HUES48 (cell line): ENCODE measurements around the gene CALR3.
"Not testable (repeated sequence)": the region's sequence is repeated elsewhere in the genome, so short reads cannot be mapped to it uniquely, and the experiment has no call there.

Source experiments
- H3K27ac ChIP-seq: one replicate; pipeline ENCODE4 v1.7.0; 2013; ENCODE audit warnings: low read depth, low read length, inconsistent platforms
- H3K27me3 ChIP-seq: 2 replicates; pipeline ENCODE4 v1.6.1; 2013; ENCODE audit warnings: mild to moderate bottlenecking, low read length; ENCODE audit not compliant: control insufficient read depth, insufficient read depth
- H3K36me3 ChIP-seq: 2 replicates; pipeline ENCODE4 v1.6.1; 2013; ENCODE audit warnings: low read length; ENCODE audit not compliant: control insufficient read depth, insufficient read depth
- H3K4me1 ChIP-seq: 2 replicates; pipeline ENCODE4 v1.6.1; 2013; ENCODE audit warnings: mild to moderate bottlenecking, low read length; ENCODE audit not compliant: control insufficient read depth, insufficient read depth
- H3K4me3 ChIP-seq: 2 replicates; pipeline ENCODE4 v1.5.1; 2013; ENCODE audit warnings: mild to moderate bottlenecking, low read depth, low read length
- H3K9ac ChIP-seq: 2 replicates; pipeline ENCODE4 v1.6.1; 2013; ENCODE audit warnings: mild to moderate bottlenecking, low read depth, low read length, moderate library complexity
- H3K9me3 ChIP-seq: 2 replicates; pipeline ENCODE4 v1.6.1; 2013; ENCODE audit warnings: low read length; ENCODE audit not compliant: control insufficient read depth, insufficient read depth

The CALR3 gene

DNA sequence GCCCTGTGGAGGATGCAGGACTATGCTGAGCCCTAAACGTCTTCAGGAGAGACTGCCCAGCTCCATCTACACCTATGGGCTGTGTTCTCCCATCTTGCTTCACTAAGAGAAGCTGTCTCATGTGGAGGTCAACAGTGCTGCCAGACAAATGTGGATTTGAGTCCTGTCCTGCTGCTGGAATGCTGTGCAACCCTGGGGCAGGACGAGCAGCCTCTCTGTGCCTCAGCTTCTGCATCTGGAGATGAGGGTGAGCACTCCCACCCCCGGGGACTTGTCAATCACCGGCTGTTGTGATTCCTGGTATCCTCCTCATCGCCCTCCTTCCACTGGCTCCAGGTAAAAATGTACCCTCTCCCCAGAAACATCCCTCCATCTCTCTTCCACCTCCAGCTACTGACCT is 40.5 kb downstream of the CALR3 start:
- Histone ChIP-seq H3K27me3 (no peaks in the 10 kb centered on the region), H3K4me3 (no peak overlapping the region), H3K9ac (no peak overlapping the region), H3K9me3 (no peaks in the 10 kb centered on the region), H3K27ac (no peak overlapping the region), H3K4me1 (peaks cover 37% of the 10 kb centered on the region), H3K36me3 (no peaks in the 10 kb centered on the region)

DNA sequence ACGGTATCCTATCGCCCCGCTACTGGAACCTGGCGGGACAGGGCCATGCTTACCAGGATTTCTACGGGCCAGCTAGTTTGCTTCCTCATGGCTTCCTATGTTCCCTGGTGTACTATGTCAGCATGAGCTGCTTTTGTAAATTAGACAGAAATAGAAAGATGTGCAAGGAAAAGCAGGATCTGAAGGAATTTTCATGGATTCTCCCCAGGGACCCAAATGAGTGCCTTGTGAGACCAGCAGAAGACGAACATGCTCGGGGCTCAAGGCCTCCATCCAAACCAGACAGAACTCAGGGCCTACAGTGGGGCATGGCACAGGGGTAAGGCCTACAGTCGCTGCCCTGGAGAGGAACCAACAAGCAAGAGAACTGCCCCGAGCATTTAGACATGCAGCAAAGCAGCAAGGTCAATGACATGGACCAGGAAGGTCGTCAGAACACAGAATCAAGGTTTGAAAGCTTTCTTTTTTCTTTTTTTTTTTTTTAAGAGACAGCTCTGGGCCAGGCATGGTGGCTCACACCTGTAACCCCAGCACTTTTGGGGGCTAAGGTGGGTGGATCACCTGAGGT is 41.5 kb downstream of the CALR3 start:
- Histone ChIP-seq H3K36me3 (no peaks in the 10 kb centered on the region), H3K27ac (peak overlapping the region; percentile 7), H3K9me3 (no peaks in the 10 kb centered on the region), H3K4me1 (peaks cover 37% of the 10 kb centered on the region), H3K4me3 (no peak overlapping the region), H3K27me3 (no peaks in the 10 kb centered on the region), H3K9ac (no peak overlapping the region)

DNA sequence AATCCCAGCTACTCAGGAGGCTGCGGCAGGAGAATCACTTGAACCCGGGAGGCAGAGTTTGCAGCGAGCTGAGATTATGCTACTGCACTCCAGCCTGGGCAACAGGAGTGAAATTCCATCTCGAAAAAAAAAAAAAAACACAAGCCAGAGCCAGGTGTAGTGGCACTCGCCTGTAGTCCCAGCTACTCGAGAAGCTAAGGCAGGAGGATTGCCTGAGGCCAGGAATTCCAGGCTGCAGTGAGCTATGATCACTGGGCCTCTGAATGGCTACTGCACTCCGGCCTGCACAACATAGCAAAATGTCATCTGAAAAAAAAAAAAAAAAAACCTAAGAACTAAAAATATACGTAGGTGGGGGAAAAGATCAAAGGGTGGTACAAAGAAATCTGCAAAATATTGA is 43.6 kb downstream of the CALR3 start:
- peaks cover 17% of the 10 kb centered on the region for H3K4me1 ChIP-seq
- H3K9me3 ChIP-seq = no peaks in the 10 kb centered on the region
- H3K27me3 ChIP-seq = no peaks in the 10 kb centered on the region
- H3K27ac ChIP-seq = no peak overlapping the region
- H3K9ac ChIP-seq = no peak overlapping the region
- H3K4me3 ChIP-seq = no peak overlapping the region
- no peaks in the 10 kb centered on the region for H3K36me3 ChIP-seq

DNA sequence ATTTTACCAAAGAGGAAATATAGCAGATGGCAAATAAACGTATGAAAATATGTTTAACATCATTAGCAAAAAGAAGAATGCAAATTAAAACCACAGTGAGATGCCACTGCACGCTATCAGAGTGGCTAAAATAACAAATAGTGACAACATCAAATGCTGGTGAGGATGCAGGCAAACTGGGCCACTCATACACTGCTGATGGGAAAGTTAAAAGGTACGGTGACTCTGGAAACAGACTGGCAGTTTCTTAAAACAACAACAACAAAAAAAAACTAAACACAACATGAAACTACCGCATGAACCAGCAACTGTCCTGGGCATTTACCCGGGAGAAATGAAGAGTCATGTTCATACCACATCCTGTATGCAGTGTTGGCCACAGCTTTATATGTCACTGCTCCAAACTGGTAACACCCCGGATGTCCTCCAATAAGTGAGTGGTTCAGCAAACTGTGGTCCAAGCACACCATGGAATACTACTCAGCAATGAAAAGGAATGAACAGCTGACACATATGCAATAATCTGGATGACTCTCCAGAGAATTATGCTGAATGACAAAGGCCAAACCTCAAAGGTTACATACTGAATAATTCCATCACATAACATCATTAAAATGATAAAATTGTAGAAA is 46.5 kb downstream of the CALR3 start:
- H3K4me3 ChIP-seq = no peak overlapping the region
- no peaks in the 10 kb centered on the region for H3K27me3 ChIP-seq
- H3K9me3 ChIP-seq = no peaks in the 10 kb centered on the region
- no peak overlapping the region for H3K9ac ChIP-seq
- peaks cover 13% of the 10 kb centered on the region for H3K4me1 ChIP-seq
- H3K27ac ChIP-seq = no peak overlapping the region
- no peaks in the 10 kb centered on the region for H3K36me3 ChIP-seq

DNA sequence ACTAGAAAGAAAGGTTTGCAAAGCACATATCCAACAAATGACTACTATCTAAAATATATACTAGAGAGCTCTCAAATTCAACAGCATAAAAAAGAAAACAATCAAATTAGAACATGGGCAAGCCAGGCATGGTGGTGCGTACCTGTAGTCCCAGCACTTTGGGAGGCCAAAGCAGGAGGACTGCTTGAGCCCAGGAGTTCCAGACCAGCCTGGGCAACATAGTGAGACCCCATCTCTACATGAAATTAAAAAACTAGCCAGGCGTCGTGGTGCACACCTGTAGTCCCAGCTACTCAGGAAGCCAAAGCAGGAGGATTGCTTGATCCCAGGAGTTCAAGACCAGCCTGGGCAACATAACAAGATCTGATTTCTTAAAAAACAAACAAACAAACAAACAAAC is 47.1 kb downstream of the CALR3 start:
- not testable (repeated sequence) for H3K4me1 ChIP-seq, H3K27me3 ChIP-seq, H3K36me3 ChIP-seq, H3K9me3 ChIP-seq, H3K9ac ChIP-seq, H3K27ac ChIP-seq, H3K4me3 ChIP-seq

DNA sequence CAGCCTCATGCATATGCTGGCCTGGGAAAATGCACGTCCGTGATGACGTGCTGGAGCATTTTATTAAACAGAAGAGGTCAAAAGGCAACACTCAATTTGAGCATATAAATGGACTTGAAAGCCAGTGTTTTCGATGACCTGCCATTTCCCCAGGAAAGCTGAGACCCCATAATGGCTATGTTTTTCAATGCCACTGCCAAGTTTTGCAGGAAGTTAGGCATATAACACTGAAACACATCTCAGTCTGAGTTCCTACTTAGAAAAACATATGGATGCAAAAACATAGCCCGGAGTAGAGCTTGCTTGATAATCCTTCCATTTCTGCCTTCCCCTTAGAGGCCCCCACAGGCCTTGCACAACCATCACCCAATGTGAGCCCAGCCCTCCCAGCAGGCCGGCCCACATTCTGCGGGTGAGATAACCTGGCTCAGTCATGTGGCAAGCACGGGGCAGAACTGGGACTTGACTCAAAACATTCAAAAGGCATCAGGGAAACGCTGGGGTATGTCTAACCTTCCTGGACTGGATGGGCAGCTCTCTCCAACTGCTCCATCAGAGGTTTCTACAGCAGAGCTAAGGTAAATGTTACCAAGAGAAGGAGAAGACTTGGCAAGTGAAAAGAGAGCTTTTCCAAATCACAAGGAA is 49.1 kb downstream of the CALR3 start:
- Histone ChIP-seq H3K9ac (no peak overlapping the region), H3K36me3 (no peaks in the 10 kb centered on the region), H3K27me3 (no peaks in the 10 kb centered on the region), H3K27ac (no peak overlapping the region), H3K4me3 (no peak overlapping the region), H3K9me3 (no peaks in the 10 kb centered on the region), H3K4me1 (peaks cover 8% of the 10 kb centered on the region)

DNA sequence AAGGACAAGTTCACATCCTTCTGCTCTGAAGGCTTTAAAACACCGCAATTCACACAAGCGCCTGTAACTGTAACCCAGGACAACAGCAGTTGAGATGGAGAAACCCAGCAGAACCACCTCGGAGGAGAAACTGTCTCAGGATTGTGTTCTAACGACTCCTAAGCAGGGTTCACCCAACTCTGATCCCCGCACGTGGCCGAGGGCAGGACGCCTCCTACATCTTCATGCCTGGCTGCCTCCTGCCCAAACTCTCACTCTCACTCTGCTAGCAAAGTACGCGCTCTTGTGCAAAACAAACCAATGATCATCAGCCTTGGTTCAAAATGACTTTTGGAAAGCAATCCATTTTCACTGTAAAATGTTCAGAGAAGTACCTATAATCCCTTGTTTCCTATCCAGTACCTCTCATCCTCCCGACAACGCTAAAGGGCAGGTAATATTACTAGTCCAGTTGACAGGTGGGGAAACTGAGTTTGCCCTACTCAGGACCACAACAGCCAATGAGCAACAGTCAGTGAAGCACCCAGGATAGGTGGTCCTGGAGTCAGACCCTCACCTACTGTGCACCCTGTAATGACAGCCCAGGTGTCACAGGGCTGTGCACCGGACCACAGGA is 49.8 kb downstream of the CALR3 start:
- H3K4me1 ChIP-seq = peaks cover 8% of the 10 kb centered on the region

DNA sequence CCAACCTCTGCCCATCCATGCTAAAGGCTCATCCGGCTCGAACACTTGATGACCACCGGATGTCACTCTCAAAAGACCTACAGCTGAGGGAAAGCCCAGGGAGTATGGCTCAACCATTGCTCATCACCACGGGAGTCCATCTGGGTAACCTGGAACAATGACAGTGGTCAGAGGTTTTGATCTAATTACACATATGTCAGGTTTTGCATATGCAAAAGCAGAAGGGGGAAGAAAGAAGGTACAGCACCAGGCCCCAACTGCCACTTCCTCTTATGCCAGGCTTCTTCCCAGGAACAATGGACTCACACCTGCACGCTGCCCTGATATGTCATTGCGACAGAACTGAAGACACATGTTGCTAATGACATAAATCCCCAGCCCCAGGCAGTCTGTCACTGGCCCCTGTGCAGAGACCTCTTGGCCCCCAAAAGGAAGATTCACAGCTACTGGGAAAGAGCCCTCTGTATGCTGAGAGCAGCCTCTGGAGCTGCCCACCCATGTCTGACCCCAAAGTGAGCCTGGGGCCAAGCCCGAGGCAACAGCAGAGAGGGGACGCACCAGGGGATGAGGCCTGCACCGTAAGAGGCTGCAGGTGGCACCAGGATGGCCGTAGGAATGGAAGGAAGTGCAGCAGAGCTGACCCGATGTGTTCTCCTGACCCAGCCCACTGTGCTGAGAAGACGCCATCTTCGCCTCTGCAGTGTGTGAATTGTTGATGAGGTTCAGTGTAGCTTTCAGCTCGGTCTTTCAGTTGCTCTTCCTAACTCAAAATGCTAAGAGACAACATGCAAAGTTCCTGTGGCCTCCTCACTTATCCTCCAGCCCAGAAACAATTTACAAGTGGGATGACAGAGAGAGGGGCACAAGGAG is 50.5 kb downstream of the CALR3 start:
- peak overlapping the region; percentile 30 for H3K27ac ChIP-seq
- H3K27me3 ChIP-seq = no peaks in the 10 kb centered on the region
- H3K4me3 ChIP-seq = no peak overlapping the region
- peaks cover 8% of the 10 kb centered on the region for H3K4me1 ChIP-seq
- peaks cover 6% of the 10 kb centered on the region for H3K36me3 ChIP-seq
- H3K9me3 ChIP-seq = no peaks in the 10 kb centered on the region
- no peak overlapping the region for H3K9ac ChIP-seq

More for the DNA sequence above, 49.8 kb downstream of the CALR3 start:
- H3K27ac ChIP-seq = no peak overlapping the region
- H3K27me3 ChIP-seq = no peaks in the 10 kb centered on the region
- no peak overlapping the region for H3K4me3 ChIP-seq
- no peaks in the 10 kb centered on the region for H3K9me3 ChIP-seq
- H3K36me3 ChIP-seq = no peaks in the 10 kb centered on the region
- no peak overlapping the region for H3K9ac ChIP-seq

DNA sequence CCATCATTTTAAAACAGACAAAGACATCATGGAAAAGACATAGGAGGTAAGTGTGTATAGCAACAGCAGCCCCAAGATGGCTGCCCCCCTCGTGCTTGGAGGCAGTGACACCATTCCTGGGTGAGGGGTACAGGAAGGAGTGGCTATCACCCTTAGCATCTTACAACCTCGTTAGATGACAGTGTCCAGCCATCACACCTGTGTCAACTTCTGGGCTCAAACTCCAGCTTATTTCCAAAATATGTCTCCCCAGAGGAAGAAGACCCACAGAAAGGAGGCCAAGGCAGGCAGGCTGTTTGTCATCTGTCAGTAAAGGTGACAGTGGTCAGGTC is 51.7 kb downstream of the CALR3 start:
- Histone ChIP-seq H3K27me3 (no peaks in the 10 kb centered on the region), H3K27ac (no peak overlapping the region), H3K9me3 (no peaks in the 10 kb centered on the region), H3K4me1 (peaks cover 8% of the 10 kb centered on the region), H3K36me3 (peaks cover 18% of the 10 kb centered on the region), H3K4me3 (no peak overlapping the region), H3K9ac (no peak overlapping the region)

DNA sequence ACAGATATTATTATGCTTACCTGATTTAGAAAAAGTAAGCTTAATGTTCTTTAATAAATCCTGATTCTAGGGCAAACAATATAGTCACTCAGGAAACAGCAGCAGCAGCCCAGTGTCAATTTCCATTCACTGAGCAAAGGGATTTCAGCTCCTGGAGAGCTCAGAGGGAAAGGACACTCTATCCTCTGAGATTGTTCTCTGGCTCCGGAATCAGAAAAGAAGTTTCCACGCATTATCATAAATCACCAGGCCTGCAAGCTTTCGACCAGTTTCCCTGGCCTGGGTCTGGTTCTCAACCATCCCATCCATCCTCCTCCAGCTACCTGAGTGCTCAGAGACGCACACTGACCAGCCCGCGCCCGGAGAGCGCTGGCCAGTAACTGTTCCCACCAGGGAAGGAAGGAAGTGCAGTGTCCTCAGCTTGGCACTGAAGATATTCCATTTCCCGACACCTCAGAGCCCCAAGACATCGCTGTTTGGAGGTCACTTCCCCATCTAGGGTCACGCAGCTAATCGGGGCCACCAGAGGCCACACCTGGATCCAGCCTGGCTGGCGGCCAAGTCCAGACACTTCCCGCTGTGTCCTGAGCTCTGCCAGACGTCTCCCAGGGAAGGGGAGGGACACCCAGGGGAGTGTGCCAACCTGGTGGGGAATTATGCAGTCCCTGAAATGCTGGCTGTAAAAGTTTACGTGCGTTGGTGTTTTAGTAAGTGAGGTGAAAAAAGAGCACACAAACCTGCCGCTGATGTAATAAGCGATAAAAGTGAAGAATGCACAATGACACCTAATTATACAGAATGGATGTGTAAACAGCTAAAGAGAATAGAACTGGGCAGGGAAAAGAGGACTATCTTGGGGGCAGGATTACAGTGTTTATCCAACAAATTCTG is 53.3 kb downstream of the CALR3 start:
- Histone ChIP-seq H3K4me1 (peaks cover 8% of the 10 kb centered on the region), H3K9me3 (no peaks in the 10 kb centered on the region), H3K9ac (no peak overlapping the region), H3K27me3 (no peaks in the 10 kb centered on the region), H3K36me3 (peaks cover 27% of the 10 kb centered on the region), H3K27ac (peak overlapping the region; percentile 30), H3K4me3 (no peak overlapping the region)
